Transverse colon (tissue), 4 donors: ENCODE data around the gene UROC1.

Experiments
- EP300 ChIP-seq: sonication (generic); formaldehyde crosslinking; IDR thresholded peaks from one replicate; pipeline ENCODE4 v1.6.1; 2017; ENCODE audit warnings: antibody characterized with exemption, low read depth
- POLR2A ChIP-seq: fragments of 450-650 bp; IDR thresholded peaks from one replicate; pipeline ENCODE4 v1.6.1; 2016; ENCODE audit warnings: antibody characterized with exemption, mild to moderate bottlenecking, moderate library complexity
- POLR2AphosphoS5 ChIP-seq, 3 donors: sonication (generic); formaldehyde crosslinking; IDR thresholded peaks; one replicate each; pipeline ENCODE4 v1.6.1; 2016; ENCODE audit warnings: antibody characterized with exemption in 3 of 3
- TF ChIP-seq, protein P1 (sequence below), 5 experiments: fragments of 200-600 bp in 3 of 5; fragments of 450-650 bp in 2 of 5; sonication (generic) in 3 of 5; IDR thresholded peaks; 1 replicate in 2 of 5; 2 replicates in 3 of 5; pipeline ENCODE4 v1.5.1; 2016 to 2017; ENCODE audit warnings: antibody characterized with exemption in 5 of 5, inconsistent platforms in 3 of 5, mild to moderate bottlenecking in 2 of 5, moderate library complexity in 1 of 5

DNA sequence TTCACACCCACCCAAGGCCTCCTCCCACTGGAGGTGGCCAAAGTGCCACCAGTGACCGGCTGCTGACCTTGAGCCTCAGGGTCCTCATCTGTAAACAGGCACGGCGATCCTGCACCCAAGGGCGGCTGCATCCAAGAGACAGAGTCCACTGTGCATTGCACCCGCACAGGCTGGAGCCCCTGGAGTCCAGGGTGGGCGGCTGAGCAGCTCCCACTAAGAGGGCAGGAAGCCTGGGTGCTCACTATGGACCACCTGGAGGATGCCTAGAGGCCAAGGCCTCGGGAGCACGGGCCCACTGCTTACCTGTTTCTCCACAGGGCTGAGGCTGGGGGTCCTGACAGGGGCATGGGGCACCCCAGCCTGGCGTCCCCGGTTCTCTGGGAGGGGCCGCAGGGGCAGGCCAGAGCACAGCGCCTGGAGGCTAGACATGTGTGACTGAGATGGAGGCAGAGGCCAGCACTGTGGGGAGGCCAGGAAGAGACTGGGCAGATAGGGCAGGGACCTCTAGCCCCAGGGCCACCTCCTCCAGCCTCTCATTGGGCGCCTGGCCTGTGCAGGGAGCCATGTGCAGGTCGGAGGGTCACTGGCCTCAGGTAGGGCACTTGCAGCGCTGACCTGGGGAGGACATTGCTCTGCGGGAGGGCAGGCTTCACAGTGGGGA is at the start of gene UROC1:
- TF ChIP-seq, protein P1, sequence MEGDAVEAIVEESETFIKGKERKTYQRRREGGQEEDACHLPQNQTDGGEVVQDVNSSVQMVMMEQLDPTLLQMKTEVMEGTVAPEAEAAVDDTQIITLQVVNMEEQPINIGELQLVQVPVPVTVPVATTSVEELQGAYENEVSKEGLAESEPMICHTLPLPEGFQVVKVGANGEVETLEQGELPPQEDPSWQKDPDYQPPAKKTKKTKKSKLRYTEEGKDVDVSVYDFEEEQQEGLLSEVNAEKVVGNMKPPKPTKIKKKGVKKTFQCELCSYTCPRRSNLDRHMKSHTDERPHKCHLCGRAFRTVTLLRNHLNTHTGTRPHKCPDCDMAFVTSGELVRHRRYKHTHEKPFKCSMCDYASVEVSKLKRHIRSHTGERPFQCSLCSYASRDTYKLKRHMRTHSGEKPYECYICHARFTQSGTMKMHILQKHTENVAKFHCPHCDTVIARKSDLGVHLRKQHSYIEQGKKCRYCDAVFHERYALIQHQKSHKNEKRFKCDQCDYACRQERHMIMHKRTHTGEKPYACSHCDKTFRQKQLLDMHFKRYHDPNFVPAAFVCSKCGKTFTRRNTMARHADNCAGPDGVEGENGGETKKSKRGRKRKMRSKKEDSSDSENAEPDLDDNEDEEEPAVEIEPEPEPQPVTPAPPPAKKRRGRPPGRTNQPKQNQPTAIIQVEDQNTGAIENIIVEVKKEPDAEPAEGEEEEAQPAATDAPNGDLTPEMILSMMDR (IDR thresholded peaks at IDR 0.05): no peak
- TF ChIP-seq POLR2A (no peak), POLR2AphosphoS5 (IDR thresholded peaks at IDR 0.05) (no peak), EP300 (no peak)
